ENCODE measurements around the gene FRMD4A.
"Not testable (repeated sequence)": the region's sequence is repeated elsewhere in the genome, so short reads cannot be mapped to it uniquely, and the experiment has no call there.

FRMD4A gene

DNA sequence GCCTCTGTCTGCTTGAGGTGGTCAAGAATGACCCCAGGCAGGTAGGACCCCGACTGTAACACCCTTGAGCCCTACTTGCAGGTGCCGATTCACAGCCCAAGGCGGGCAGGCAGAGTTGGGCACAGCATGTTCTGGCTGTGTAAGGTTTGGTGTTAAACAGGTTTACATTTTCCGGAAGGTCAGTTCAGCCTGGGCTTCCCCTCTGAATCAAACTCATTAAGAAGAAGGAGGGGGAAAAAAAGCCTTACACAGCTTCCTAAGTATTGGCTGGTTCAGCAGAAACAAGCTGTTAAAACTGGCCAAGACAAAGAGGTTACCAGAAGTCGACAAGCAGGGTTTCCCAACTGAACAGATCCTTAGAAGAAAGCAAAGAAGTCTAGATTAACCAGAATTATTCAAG lies 611.3 kb downstream of the FRMD4A start:
- no peak for DNase-seq (ENCODE audit: low read depth in 2 of 2)

GRCh38 chr10:13718820-13719219 lies 611.9 kb downstream of the FRMD4A start:
- DNase-seq (ENCODE audit: low read depth in 2 of 2), result no peak

- DNase-seq (ENCODE audit: low read depth in 2 of 2), result no peak
Observed at GRCh38 chr10:13717936-13718772, 612.6 kb downstream of the FRMD4A start.

DNA sequence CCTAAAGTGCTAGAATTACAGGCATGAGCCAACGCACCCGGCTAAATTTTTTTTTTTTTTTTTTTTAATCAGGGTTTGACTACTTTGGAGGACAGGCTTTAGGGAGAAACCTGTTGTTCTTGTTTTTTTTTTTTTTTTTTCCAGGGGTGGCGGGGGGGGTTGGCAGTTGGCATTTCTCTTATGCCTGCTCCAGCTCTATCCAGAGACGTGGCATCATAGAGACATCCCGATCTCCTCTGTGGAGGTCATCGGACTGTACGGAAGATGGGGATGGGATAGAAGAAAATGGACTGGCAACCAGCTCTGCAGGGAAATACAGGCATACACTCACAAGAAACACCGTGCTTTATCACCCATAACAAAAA lies 613.2 kb downstream of the FRMD4A start:
- DNase-seq (ENCODE audit: low read depth in 2 of 2), result no peak

GRCh38 chr10:13716081-13717071 lies 614.3 kb downstream of the FRMD4A start:
- DNase-seq (ENCODE audit: low read depth in 2 of 2), result no peak

DNA sequence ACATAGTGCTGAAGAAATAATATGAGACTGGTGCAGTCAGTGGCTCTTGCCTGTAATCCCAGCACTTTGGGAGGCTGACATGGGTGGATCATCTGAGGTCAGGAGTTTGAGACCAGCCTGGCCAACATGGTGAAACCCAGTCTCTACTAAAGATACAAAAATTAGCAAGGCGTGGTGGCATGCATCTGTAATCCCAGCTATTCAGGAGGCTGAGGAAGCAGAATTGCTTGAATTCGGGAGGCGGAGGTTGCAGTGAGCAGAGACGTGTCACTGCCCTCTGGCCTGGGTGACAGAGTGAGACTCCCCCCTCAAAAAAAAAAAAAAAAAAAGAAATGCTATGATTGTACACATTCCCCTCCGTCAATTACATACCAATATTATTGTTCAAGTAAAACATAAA lies 615.1 kb downstream of the FRMD4A start:
- not testable (repeated sequence) for DNase-seq (ENCODE audit: low read depth in 2 of 2)

DNA sequence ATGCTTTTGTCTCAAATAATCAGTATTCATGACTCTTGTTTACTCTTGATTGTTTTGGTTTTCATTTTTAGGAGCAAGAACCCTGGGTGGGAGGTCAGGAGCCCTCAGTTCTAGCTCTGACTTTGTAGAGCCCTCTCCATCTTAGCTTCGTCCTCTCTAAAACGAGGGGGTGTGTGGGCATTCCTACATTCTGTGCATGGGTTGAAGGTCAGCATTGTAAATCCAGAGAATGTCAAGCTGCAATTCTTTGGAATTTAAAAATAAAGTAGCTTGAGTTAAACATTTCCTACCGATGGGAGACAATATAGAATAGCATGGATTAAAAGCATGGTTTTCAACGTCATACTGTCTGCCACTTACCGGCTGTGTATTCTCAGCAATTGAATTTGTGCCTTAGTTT lies 615.6 kb downstream of the FRMD4A start:
- DNase-seq (ENCODE audit: low read depth in 2 of 2), result no peak

- DNase-seq (ENCODE audit: low read depth in 2 of 2), result peak; percentile 4 to 20
Observed at GRCh38 chr10:13712837-13713581, 617.7 kb downstream of the FRMD4A start.

DNA sequence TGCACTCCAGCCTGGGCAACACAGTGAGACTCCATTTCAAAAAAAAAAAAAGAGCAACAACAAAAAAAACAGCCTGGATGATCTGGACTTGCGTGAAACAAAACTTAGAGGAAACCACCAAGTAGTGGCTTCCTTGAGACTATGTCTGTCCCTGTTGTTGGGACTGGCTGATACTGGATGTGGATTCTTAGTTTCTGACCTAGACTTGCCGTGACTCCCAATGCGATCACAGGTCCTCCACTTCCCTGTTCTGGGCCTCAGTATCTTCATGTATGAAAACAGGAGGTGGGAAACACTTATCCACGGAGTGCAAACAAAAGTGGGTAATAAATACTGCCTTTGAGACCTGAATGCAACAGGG lies 618.3 kb downstream of the FRMD4A start:
- DNase-seq (ENCODE audit: low read depth in 2 of 2), result no peak

DNA sequence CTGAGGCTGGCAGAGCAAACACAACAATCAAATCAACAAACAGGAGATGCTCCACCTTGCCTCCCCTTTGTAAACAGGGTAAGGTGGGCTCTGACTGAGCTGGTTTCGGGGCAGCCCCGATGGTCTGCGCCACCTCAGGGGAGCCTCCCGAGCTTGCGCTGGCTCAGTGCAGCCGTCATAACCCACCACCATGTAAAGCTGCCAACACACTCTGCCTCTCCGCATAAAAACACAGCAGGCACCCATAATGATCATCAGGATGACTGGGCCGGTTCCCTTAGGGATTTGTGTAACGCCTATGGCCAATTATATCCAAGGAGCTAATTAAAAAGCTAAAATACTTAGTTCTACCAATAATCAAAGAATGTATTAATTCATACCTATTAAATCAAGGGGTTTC lies 619.4 kb downstream of the FRMD4A start:
- DNase-seq (ENCODE audit: low read depth in 2 of 2), result no peak

DNA sequence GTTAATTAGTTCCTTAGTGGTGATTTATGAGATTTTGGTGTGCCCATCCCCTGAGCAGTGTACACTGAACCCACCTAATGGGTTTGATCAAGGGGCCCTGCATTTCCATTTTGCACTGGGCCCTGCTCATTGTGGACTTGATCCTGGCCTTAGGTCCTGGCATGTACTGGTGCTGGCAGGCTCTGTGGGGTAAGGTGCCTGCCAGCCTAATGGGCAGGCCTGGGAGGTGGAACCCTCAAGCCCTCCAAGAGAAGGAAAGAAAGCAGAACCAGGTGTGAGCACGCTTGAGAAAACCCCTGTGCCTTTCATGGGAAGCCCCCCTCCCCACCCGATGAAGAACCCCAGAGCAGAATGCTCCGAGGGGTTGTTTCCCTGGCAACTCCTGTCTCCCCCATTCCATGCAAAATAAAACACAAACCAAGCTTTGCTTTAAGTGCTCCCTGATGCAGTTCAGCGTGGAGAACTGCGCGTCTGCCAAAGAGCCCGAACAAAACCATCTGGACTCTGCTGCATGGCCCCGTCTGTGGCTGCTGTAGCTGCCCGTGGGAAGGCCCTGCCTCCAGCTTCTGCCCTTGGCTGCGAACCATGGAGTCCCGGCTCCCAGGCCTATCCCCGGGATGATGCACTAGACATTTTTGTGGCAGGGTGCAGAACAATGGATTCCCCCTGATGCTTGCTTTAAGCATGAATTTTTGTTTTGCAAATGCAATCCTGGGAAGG lies 620.6 kb downstream of the FRMD4A start:
- no peak for DNase-seq (ENCODE audit: low read depth in 2 of 2)

GRCh38 chr10:13708256-13708990 lies 622.3 kb downstream of the FRMD4A start:
- no peak for DNase-seq (ENCODE audit: low read depth in 2 of 2)

GRCh38 chr10:13707156-13707881 lies 623.4 kb downstream of the FRMD4A start:
- no peak for DNase-seq (ENCODE audit: low read depth in 2 of 2)

DNA sequence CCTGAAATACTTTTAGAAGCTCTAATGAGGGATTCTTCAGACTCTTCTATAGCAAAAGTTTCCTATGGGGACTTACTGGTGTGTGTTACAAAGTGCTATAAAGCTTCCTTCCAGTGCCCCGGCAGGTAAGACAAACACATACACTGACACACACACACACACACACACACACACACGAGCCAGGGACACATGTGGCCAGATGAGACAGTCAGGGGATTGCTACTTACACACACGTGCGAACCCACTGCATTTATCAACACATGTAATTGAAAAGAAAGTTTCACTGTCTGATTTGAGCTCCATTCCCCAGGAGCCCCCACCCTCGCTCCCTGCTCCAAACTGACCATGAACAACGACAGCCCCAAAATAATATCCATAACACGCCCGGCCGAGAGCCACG lies 624.1 kb downstream of the FRMD4A start:
- DNase-seq (ENCODE audit: low read depth in 2 of 2), result no peak

- DNase-seq (ENCODE audit: low read depth in 2 of 2), result no peak
Observed at GRCh38 chr10:13706175-13706574, 624.5 kb downstream of the FRMD4A start.

DNA sequence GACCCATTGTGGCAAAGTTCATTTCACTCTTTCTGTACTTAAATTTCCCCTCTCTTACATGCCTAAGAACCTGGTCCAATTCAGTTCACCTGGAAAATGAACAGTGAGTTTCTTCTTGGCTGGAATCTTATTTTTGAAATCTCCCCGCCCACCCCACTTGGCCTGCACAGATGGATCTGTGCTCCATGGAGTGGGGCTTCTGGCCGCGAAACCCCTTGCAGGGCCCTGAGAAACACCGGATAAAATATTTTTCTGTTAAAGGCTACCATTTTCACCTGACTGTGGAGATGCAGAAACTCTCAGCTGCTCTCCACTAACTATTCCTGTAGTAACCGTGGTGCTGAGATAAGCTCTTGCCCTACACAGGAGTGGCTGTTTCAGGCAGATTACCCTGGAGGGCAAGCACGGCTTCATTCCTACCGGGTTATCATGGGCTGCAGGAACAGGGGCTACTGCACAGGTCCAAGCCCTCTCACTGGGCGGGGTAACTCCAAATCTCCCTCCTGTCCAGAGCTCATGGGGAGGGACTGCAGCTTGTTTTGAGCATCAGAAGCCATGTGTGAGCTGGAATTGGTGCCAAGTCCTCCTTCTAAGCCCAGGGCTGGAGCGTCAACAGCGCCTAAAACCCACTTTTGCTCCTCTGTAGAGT lies 625.1 kb downstream of the FRMD4A start:
- no peak for DNase-seq (ENCODE audit: low read depth in 2 of 2)

DNA sequence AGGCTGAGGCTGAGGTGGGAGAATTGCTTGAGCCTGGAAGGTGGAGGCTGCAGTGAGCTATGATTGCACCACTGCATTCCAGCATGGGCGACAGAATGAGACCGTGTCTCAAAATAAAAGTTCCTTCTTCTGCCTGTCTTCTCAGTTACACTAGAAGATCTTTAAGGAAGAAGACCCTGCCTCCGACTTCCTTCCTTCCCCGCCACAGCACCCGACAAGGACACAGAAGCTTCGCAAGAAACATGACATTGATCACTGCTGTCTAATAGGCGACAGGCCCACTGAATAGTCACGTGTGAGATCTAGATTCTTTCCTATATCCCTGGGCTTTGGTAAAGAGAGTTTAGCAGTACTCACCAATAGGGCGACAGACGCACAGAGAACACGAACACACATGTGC lies 625.8 kb downstream of the FRMD4A start:
- no peak for DNase-seq (ENCODE audit: low read depth in 2 of 2)

DNA sequence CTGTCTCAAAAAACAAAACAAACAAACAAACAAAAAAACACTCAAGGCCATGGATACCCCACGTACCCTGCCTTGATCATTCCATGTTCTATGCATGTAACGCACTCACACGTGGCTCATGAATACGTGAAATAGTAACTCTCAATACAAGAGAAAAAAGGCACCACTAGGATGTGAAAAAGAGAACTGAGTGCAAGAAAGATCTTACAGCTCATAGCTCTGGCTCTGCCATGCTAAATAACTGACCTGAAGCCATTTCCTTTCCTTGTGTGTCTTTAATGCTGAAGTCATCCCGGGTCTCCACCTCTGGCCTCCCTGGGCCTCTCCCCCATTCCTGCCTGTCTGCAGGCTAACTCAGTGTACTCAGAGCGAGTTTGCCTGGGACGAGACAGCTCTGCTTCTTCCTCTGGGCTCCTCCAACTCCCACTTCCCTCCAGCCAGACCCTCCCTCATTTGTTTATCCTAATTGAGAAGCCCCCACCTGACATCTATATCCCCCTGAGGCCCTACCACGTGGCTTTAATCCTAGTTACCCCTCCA lies 626.7 kb downstream of the FRMD4A start:
- DNase-seq (ENCODE audit: low read depth in 2 of 2), result no peak

DNA sequence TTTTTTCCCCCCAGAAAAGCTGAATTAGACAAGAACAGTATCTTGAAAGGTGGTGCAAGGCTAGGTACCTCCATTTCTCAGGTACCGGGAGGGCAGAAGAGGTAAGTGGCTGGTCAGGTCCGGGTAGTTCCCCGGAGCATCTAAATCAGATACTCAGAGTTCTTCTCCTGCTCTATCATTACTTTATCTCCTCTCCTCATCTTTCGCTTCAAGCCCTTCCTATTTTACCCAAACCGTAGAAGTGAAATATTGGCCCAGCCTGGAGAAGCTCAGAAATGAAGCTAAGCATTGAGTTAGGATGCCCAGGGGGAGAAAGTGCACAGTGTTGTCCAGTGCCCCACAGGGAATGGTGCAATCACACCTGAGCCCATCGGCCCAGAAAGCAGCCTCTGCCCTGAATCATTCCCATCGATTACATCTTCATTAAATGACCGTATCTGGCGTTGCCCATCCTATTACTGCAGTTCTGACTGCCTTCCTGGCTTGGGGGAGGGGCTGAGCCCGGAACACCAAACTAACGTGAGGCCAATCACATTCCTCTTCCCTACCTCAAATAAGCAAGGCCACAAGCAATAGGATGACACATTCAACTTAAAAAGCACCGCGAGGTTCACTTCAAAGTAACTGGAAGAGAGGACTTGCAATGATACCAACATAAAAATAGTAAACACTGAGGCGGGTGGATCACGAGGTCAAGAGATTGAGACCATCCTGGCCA lies 627.5 kb downstream of the FRMD4A start:
- DNase-seq (ENCODE audit: low read depth in 2 of 2), result no peak
